ENCODE measurements around the gene PGP. TPM values are rescaled to one million over a fixed set of nuclear protein-coding genes. Genes with fewer than 3 reads are reported as not detected.
"Not testable (repeated sequence)": the region's sequence is repeated elsewhere in the genome, so short reads cannot be mapped to it uniquely, and the experiment has no call there.

Gene PGP, protein sequence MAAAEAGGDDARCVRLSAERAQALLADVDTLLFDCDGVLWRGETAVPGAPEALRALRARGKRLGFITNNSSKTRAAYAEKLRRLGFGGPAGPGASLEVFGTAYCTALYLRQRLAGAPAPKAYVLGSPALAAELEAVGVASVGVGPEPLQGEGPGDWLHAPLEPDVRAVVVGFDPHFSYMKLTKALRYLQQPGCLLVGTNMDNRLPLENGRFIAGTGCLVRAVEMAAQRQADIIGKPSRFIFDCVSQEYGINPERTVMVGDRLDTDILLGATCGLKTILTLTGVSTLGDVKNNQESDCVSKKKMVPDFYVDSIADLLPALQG
- 4.1 and 5.8 TPM in 2 replicates for total RNA-seq (2012; rRNA removed)
- 9.4 and 13.5 TPM in 2 replicates for polyA plus RNA-seq (2012; rRNA removed)
- 4.6 and 13.7 TPM in 2 replicates for polyA plus RNA-seq (2012; cell fraction: cytosol; rRNA removed)
- 17.4 and 43.8 TPM in 2 replicates for polyA plus RNA-seq (2012; cell fraction: nucleus; rRNA removed; ENCODE audit: low replicate concordance)
- Bru-seq, nascent RNA: percentile 47 among the genes with signal in this experiment
- BruChase-seq, experiment 1, labeled RNA remaining after a 6-hour chase: percentile 69 among the genes with signal in this experiment
- percentile 63 among the genes with signal in this experiment for BruChase-seq, experiment 2, labeled RNA remaining after a 2-hour chase
- long read RNA-seq, transcript PGP-201 (2 exons, 2,727 nt): major isoform, 51 of 54 reads
- long read RNA-seq, partial matches to known transcripts: 2 of 54 reads
- long read RNA-seq, other reads (novel, unspliced or antisense): 1 of 54 reads

DNA sequence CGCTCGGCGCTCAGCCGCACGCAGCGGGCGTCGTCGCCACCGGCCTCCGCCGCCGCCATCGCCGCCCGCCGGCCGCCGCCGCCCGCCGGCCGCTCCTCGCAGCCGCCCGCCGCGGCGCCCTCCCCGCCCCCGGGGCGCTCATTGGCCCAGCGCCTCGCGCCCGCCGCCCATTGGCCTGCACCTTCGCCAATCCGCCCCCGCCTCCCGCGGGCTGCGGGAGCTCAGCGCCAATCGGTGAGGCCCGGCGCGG is at the start of gene PGP:
PGP (minus strand) TSS at position 122 of the 250 bp plus-strand sequence; CDS start at position 59, 63 bp downstream.
- Histone ChIP-seq H3K18ac (ENCODE audit: low read depth, low read length) (peak within 1 kb of the TSS; percentile 40; the same call in 1 of the 2 replicates), H3K4me1 (ENCODE audit: control insufficient read depth, insufficient read depth, low read length) (peaks cover 7% of the 10 kb centered on the region), H3K36me3 (ENCODE audit: control insufficient read depth, insufficient read depth, low read length) (peaks cover 5% of the 10 kb centered on the region), H3K23ac (ENCODE audit: low read depth, low read length) (peak within 1 kb of the TSS; percentile 72), H3K27me3 (ENCODE audit: control insufficient read depth, insufficient read depth, low read length) (no peaks in the 10 kb centered on the region), H2BK15ac (ENCODE audit: low read depth, low read length) (0 out of 3 replicates have a peak within 1 kb of the TSS, but pooled peaks have one; percentile 8), H3K27ac (ENCODE audit: insufficient read depth, low read length) (peak within 1 kb of the TSS; percentile 86), H2AFZ (replicated peaks; ENCODE audit: low read length, poor library complexity) (peak within 1 kb of the TSS; percentile 98), H4K91ac (ENCODE audit: insufficient read depth, low read depth, low read length) (peak within 1 kb of the TSS; percentile 22), H3K9ac (ENCODE audit: low read depth, low read length) (peak within 1 kb of the TSS; percentile 89), H3K14ac (replicated peaks; ENCODE audit: low read depth, low read length) (peak within 1 kb of the TSS; percentile 77), H3K4ac (ENCODE audit: low read depth, low read length) (peak within 1 kb of the TSS; percentile 88), H4K5ac (ENCODE audit: low read depth, low read length) (peak within 1 kb of the TSS; percentile 81), H2BK5ac (ENCODE audit: low read depth, low read length, poor library complexity, severe bottlenecking) (peak within 1 kb of the TSS; percentile 84), H4K8ac (ENCODE audit: low read depth in 2 of 2, low read length in 2 of 2) (peak within 1 kb of the TSS; percentile 72 to 99), H4K20me1 (ENCODE audit: insufficient read depth, low read length) (peaks cover 12% of the 10 kb centered on the region), H3K4me3 (ENCODE audit: insufficient read depth, low read depth, low read length) (peak within 1 kb of the TSS; percentile 87), H2AK9ac (replicated peaks; ENCODE audit: low read depth, low read length, poor library complexity) (peak within 1 kb of the TSS; percentile 93), H3K9me3 (ENCODE audit: control insufficient read depth, insufficient read depth, low read length) (no peaks in the 10 kb centered on the region), H2BK20ac (ENCODE audit: low read depth, low read length) (no peak within 1 kb of the TSS), H3K79me1 (ENCODE audit: low read depth in 1 of 2, low read length in 2 of 2) (peaks cover 14 to 30% of the 10 kb centered on the region in 2 experiments), H3K9me1 (ENCODE audit: insufficient read depth, low read length) (no peaks in the 10 kb centered on the region), H3K4me2 (ENCODE audit: low read depth, low read length) (peak within 1 kb of the TSS; percentile 93), H3K56ac (ENCODE audit: extremely low read depth, insufficient read depth, low read length) (peak within 1 kb of the TSS; percentile 79), H2AK5ac (ENCODE audit: low read depth, low read length) (peak within 1 kb of the TSS; percentile 65), H2BK120ac (ENCODE audit: low read depth, low read length) (peak within 1 kb of the TSS; percentile 17; the same call in 1 of the 2 replicates)
- ChIA-PET CTCF (interaction anchor here (0.8 kb wide), 1 partner anchor 292 kb away, joined by 3 read pairs; no protein-coding TSS in a partner anchor), POLR2A (ENCODE audit: unreplicated experiment) (no interaction called here)
- BruUV-seq (replicated peaks): no TSS peak
- dilution Hi-C loops (cut with HindIII; ENCODE audit: low sequenced_read_pairs, unreplicated experiment): no loop called here
- in situ Hi-C loops (cut with MboI; ENCODE audit: low sequenced_read_pairs): no loop called here
- 0% methylated on average over 25 of the region's 48 CpGs; no CpG with 5 or more reads in 1 of the 2 experiments for WGBS, 2 experiments (ENCODE audit: extremely low coverage in 2 of 2, insufficient read length in 1 of 2)
- intact Hi-C loops (cut with micrococcal nuclease): no loop called here
- DNase-seq (no peak), ATAC-seq (ENCODE audit: low read depth) (peak; percentile 94)
- TF ChIP-seq, protein P1, sequence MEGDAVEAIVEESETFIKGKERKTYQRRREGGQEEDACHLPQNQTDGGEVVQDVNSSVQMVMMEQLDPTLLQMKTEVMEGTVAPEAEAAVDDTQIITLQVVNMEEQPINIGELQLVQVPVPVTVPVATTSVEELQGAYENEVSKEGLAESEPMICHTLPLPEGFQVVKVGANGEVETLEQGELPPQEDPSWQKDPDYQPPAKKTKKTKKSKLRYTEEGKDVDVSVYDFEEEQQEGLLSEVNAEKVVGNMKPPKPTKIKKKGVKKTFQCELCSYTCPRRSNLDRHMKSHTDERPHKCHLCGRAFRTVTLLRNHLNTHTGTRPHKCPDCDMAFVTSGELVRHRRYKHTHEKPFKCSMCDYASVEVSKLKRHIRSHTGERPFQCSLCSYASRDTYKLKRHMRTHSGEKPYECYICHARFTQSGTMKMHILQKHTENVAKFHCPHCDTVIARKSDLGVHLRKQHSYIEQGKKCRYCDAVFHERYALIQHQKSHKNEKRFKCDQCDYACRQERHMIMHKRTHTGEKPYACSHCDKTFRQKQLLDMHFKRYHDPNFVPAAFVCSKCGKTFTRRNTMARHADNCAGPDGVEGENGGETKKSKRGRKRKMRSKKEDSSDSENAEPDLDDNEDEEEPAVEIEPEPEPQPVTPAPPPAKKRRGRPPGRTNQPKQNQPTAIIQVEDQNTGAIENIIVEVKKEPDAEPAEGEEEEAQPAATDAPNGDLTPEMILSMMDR (conservative IDR thresholded peaks at IDR 0.05; ENCODE audit: low read depth, low read length): 0 out of 2 replicates have a peak, but pooled peaks have one; percentile 3
- TF ChIP-seq FOS (IDR thresholded peaks at IDR 0.05; ENCODE audit: low read depth, low read length): peak; percentile 97
- no peak; the same call in 1 of the 2 replicates for TF ChIP-seq POLR2A (IDR thresholded peaks at IDR 0.05; ENCODE audit: low read depth, low read length)

DNA sequence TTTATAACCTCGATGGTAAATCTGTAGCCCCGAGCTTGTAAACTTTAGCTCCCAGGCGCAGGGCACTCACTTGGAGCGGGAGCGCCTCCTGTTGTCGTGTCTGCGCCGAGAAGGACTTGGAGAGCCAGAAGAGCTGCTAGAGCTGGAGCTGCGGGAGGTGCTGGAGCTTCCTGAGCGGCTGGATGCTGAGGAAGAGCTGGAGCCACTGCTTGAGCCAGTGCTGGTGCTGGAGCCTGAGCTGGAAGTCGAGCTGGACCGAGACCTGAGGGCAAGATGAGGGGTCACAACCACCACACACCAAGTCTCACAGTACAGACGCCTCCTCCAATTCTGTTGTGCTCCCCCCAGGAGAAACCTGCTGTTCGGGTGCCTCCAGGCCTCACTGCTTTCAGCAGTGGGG is 48.4 kb upstream of the PGP start:
- in situ Hi-C loops (cut with MboI; ENCODE audit: low sequenced_read_pairs); H2BK5ac ChIP-seq (ENCODE audit: low read depth, low read length, poor library complexity, severe bottlenecking); H3K14ac ChIP-seq (replicated peaks; ENCODE audit: low read depth, low read length); H3K27ac ChIP-seq (ENCODE audit: insufficient read depth, low read length); intact Hi-C loops (cut with micrococcal nuclease); H3K9ac ChIP-seq (ENCODE audit: low read depth, low read length); H3K4ac ChIP-seq (ENCODE audit: low read depth, low read length); H3K56ac ChIP-seq (ENCODE audit: extremely low read depth, insufficient read depth, low read length); H2AK9ac ChIP-seq (replicated peaks; ENCODE audit: low read depth, low read length, poor library complexity); ATAC-seq (ENCODE audit: low read depth); H4K8ac ChIP-seq (ENCODE audit: low read depth in 2 of 2, low read length in 2 of 2); BruUV-seq (replicated peaks); H4K91ac ChIP-seq (ENCODE audit: insufficient read depth, low read depth, low read length); H3K4me2 ChIP-seq (ENCODE audit: low read depth, low read length); H3K9me3 ChIP-seq (ENCODE audit: control insufficient read depth, insufficient read depth, low read length); DNase-seq; H3K9me1 ChIP-seq (ENCODE audit: insufficient read depth, low read length); H3K4me1 ChIP-seq (ENCODE audit: control insufficient read depth, insufficient read depth, low read length); H2BK15ac ChIP-seq (ENCODE audit: low read depth, low read length); H3K27me3 ChIP-seq (ENCODE audit: control insufficient read depth, insufficient read depth, low read length); H2BK20ac ChIP-seq (ENCODE audit: low read depth, low read length); H2AFZ ChIP-seq (replicated peaks; ENCODE audit: low read length, poor library complexity); H3K4me3 ChIP-seq (ENCODE audit: insufficient read depth, low read depth, low read length); CTCF ChIA-PET; H2AK5ac ChIP-seq (ENCODE audit: low read depth, low read length); H3K23ac ChIP-seq (ENCODE audit: low read depth, low read length); dilution Hi-C loops (cut with HindIII; ENCODE audit: low sequenced_read_pairs, unreplicated experiment); H4K5ac ChIP-seq (ENCODE audit: low read depth, low read length); H3K18ac ChIP-seq (ENCODE audit: low read depth, low read length); H2BK120ac ChIP-seq (ENCODE audit: low read depth, low read length); POLR2A ChIA-PET (ENCODE audit: unreplicated experiment): not testable (repeated sequence)
- peaks cover 58% of the 10 kb centered on the region for H4K20me1 ChIP-seq (ENCODE audit: insufficient read depth, low read length)
- peaks cover 39% of the 10 kb centered on the region for H3K36me3 ChIP-seq (ENCODE audit: control insufficient read depth, insufficient read depth, low read length)
- H3K79me1 ChIP-seq (ENCODE audit: low read depth in 1 of 2, low read length in 2 of 2): peaks cover 15 to 38% of the 10 kb centered on the region in 2 experiments
- WGBS, 2 experiments (ENCODE audit: extremely low coverage in 2 of 2, insufficient read length in 1 of 2): 98% methylated on average over 8 of the region's 14 CpGs; no CpG with 5 or more reads in 1 of the 2 experiments
